ENCODE measurements around the gene ALOX15.

DNA sequence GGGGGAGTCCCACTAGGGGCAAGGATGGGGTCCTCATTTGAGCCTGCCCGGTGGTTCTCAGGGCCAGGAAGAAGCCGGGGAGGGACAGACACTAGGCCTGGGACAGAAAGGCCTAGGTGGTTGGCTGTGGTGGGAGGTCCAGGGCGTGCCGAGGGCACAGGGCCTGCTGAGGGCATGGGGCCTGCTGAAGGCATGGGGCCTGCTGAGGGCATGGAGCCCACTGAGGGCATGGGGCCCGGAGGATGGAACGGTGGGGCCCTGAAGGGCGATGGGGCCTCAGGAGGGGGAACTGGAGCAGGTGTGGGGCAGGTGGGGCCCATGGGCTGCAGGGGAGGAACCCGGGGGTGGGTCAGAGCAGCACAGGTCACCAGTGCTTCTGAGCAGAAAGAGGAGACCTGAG is 31.3 kb upstream of the ALOX15 start:
- TF ChIP-seq EZH2 (IDR thresholded peaks at IDR 0.05; ENCODE audit: low read length, unreplicated experiment) (no peak), EZH2phosphoT487 (IDR thresholded peaks at IDR 0.05; ENCODE audit: borderline replicate concordance, low read length) (no peak)

All from PC-3 (cell line).